GM12891 (cell line): Measurements from ENCODE around the gene TMEM131.
"Not testable (repeated sequence)": the region's sequence is repeated elsewhere in the genome, so short reads cannot be mapped to it uniquely, and the experiment has no call there.

Source experiments
- DNase-seq: peaks from one replicate; pipeline ENCODE4 v3.0.0; 2011; ENCODE audit warnings: low spot score; ENCODE audit not compliant: insufficient read length
- FAIRE-seq: peaks from 2 replicates; lab custom pipeline; 2011; peaks lifted over from hg19 to GRCh38; lab: Jason Lieb, UNC
- PAX5 ChIP-seq: IDR thresholded peaks from 2 replicates; pipeline ENCODE4 v1.6.1; 2011; ENCODE audit warnings: low read length, moderate library complexity, mild to moderate bottlenecking; ENCODE audit not compliant: insufficient read depth, severe bottlenecking
- POLR2A ChIP-seq: IDR thresholded peaks from 2 replicates; pipeline ENCODE4 v1.6.1; 2011; ENCODE audit warnings: low read depth, low read length, control low read depth
- POLR2AphosphoS5 ChIP-seq: IDR thresholded peaks from 2 replicates; pipeline ENCODE4 v1.6.1; 2011; ENCODE audit warnings: low read depth, low read length, control low read depth
- POU2F2 ChIP-seq: IDR thresholded peaks from 2 replicates; pipeline ENCODE4 v1.6.1; 2011; ENCODE audit warnings: low read depth, mild to moderate bottlenecking, control low read depth, low read length, moderate library complexity
- SPI1 ChIP-seq: IDR thresholded peaks from 2 replicates; pipeline ENCODE4 v1.6.1; 2011; ENCODE audit warnings: low read depth, low read length, control low read depth
- TAF1 ChIP-seq: IDR thresholded peaks from 2 replicates; pipeline ENCODE4 v1.6.1; 2011; ENCODE audit warnings: low read depth, low read length, control low read depth

TMEM131 gene

GRCh38 chr2:97958184-97958583 is 37.6 kb downstream of the TMEM131 start:
- DNase-seq (no peak), FAIRE-seq (peak; percentile 16)
- no peak for TF ChIP-seq POU2F2
- TF ChIP-seq POLR2AphosphoS5, result no peak
- TF ChIP-seq POLR2A, result no peak
- TF ChIP-seq PAX5, result no peak
- no peak for TF ChIP-seq TAF1
- no peak for TF ChIP-seq SPI1

GRCh38 chr2:97957432-97958183 is 38.1 kb downstream of the TMEM131 start:
- no peak for TF ChIP-seq POU2F2
- TF ChIP-seq TAF1, result no peak
- TF ChIP-seq POLR2AphosphoS5, result no peak
- TF ChIP-seq POLR2A, result no peak
- no peak for TF ChIP-seq SPI1
- no peak for TF ChIP-seq PAX5
- no peak for DNase-seq
- peak; percentile 76 for FAIRE-seq

- DNase-seq, FAIRE-seq: not testable (repeated sequence)
Measured at GRCh38 chr2:97956753-97957152, 39.0 kb downstream of the TMEM131 start.

- TF ChIP-seq SPI1, result peak; percentile 85
- TF ChIP-seq POLR2AphosphoS5, result no peak
- no peak for TF ChIP-seq POU2F2
- no peak for TF ChIP-seq PAX5
- no peak for TF ChIP-seq TAF1
- TF ChIP-seq POLR2A, result no peak
- FAIRE-seq (no peak), DNase-seq (no peak)
Measured at GRCh38 chr2:97953853-97954252, 41.9 kb downstream of the TMEM131 start.

GRCh38 chr2:97952357-97952756 is 43.4 kb downstream of the TMEM131 start:
- DNase-seq (no peak), FAIRE-seq (peak; percentile 66)
- TF ChIP-seq POU2F2, result no peak
- TF ChIP-seq SPI1, result peak; percentile 58

- DNase-seq (no peak), FAIRE-seq (no peak)
- TF ChIP-seq TAF1, result no peak
- TF ChIP-seq PAX5, result no peak
- TF ChIP-seq SPI1, result 0 out of 2 replicates have a peak, but pooled peaks have one; percentile 9
Measured at GRCh38 chr2:97951155-97951680, 44.5 kb downstream of the TMEM131 start.

- no peak for TF ChIP-seq PAX5
- no peak for TF ChIP-seq POLR2AphosphoS5
- no peak for TF ChIP-seq TAF1
- no peak for TF ChIP-seq SPI1
- no peak for TF ChIP-seq POLR2A
- DNase-seq, result no peak
- peak; percentile 69 for FAIRE-seq
Measured at GRCh38 chr2:97950329-97951154, 45.2 kb downstream of the TMEM131 start.

GRCh38 chr2:97948926-97949325 is 46.8 kb downstream of the TMEM131 start:
- FAIRE-seq (peak; percentile 80), DNase-seq (no peak)
- TF ChIP-seq TAF1, result no peak
- no peak for TF ChIP-seq POU2F2
- TF ChIP-seq POLR2AphosphoS5, result no peak
- no peak for TF ChIP-seq PAX5
- no peak for TF ChIP-seq SPI1

- FAIRE-seq (no peak), DNase-seq (no peak)
- no peak for TF ChIP-seq TAF1
- no peak for TF ChIP-seq PAX5
- no peak for TF ChIP-seq SPI1
- TF ChIP-seq POLR2AphosphoS5, result no peak
- TF ChIP-seq POLR2A, result no peak
Measured at GRCh38 chr2:97945791-97946190, 50.0 kb downstream of the TMEM131 start.

- no peak for FAIRE-seq
- TF ChIP-seq POU2F2 (no peak), POLR2AphosphoS5 (no peak), PAX5 (no peak), POLR2A (no peak), TAF1 (no peak), SPI1 (no peak)
- no peak for DNase-seq
Measured at GRCh38 chr2:97936881-97937280, 58.9 kb downstream of the TMEM131 start.

- peak; percentile 59 for FAIRE-seq
- no peak for TF ChIP-seq TAF1
- TF ChIP-seq SPI1, result no peak
- TF ChIP-seq POLR2AphosphoS5, result no peak
- no peak for TF ChIP-seq POU2F2
- no peak for TF ChIP-seq POLR2A
- TF ChIP-seq PAX5, result no peak
- no peak for DNase-seq
Measured at GRCh38 chr2:97936199-97936598, 59.5 kb downstream of the TMEM131 start.
